Adrenal gland (tissue), 12 donors: ENCODE data around the gene LRP1. TPM values are rescaled to one million over a fixed set of nuclear protein-coding genes. Genes with fewer than 3 reads are reported as not detected.

Source experiments
- DNase-seq, 7 donors: peaks; one replicate each; pipeline ENCODE4 v3.0.0-alpha.2; 2019 to 2020
- H3K27ac ChIP-seq, 5 donors: fragments of 200-600 bp; sonication (generic) in 4 of 5; 1 replicate in 3 of 5; 2 replicates in 2 of 5; pipeline versions ENCODE4 v1.5.1 to v1.8.0; 2016 to 2020; ENCODE audit warnings: mild to moderate bottlenecking in 1 of 5
- H3K27me3 ChIP-seq: fragments of 200-600 bp; 2 replicates; pipeline ENCODE4 v1.8.0; 2021
- H3K36me3 ChIP-seq, 2 donors: fragments of 200-600 bp; replicated peaks in 1 of 2; 1 replicate in 1 of 2; 2 replicates in 1 of 2; pipeline versions ENCODE4 v1.5.1 to v1.8.0; 2018 to 2022
- H3K4me1 ChIP-seq, 2 donors: fragments of 200-600 bp; replicated peaks in 1 of 2; 1 replicate in 1 of 2; 2 replicates in 1 of 2; pipeline versions ENCODE4 v1.5.1 to v1.8.0; 2018 to 2021
- H3K4me3 ChIP-seq, 4 donors: fragments of 200-600 bp; sonication (generic) in 3 of 4; one replicate each; pipeline ENCODE4 v1.5.1; 2016 to 2018
- H3K9me3 ChIP-seq, 3 donors: fragments of 200-600 bp; sonication (generic) in 1 of 3; replicated peaks in 1 of 3; 1 replicate in 2 of 3; 2 replicates in 1 of 3; pipeline versions ENCODE4 v1.5.1 to v1.8.0; 2016 to 2021
- POLR2A ChIP-seq, 2 donors: fragments of 450-650 bp; IDR thresholded peaks; one replicate each; pipeline ENCODE4 v1.6.1; 2017; ENCODE audit warnings: antibody characterized with exemption in 2 of 2, mild to moderate bottlenecking in 2 of 2, moderate library complexity in 1 of 2
- WGBS, 4 donors: extraction: QIAGEN DNeasy Blood & Tissue Kit in 2 of 4; methylation state at CpG; one replicate each; pipeline versions ENCODE4 v1.1.5 to v1.1.7; 2013 to 2017; 5-methylcytosine and 5-hydroxymethylcytosine counted together
- intact Hi-C, 2 donors: fragments of 100-400 bp; cut with DNase I; formaldehyde crosslinking; loops; one replicate each; pipeline versions ENCODE4 v1.14.1 to v1.15.0; 2022 to 2023
- polyA plus RNA-seq, 3 donors: library from polyadenylated mRNA; stranded (reverse); fragments of 200-250 nt in 2 of 3; fragments of 350-450 nt in 1 of 3; fragmentation: Illumina TruSeq in 1 of 3; extraction: RNeasy Lipid Tissue Mini Kit (QIAGEN cat#74804) in 1 of 3; gene quantifications; one replicate each; pipeline ENCODE4 v1.2.3, GENCODE V29; 2013 to 2014
- total RNA-seq, 9 donors: library from RNA; depleted of rRNA in 4 of 9; stranded (reverse); fragments of >200 nt in 4 of 9; fragments of 120-200 nt in 1 of 9; fragmentation: NEBNext Ultra II Directional in 1 of 9; extraction: Animal tissue kit (Norgen Biotek cat#: 25700) in 1 of 9; gene quantifications; one replicate each; pipeline versions ENCODE4 v1.1.0 to v1.2.4, GENCODE V29; 2013 to 2023
- TF ChIP-seq, protein P1 (sequence below), 6 experiments: fragments of 450-650 bp in 4 of 6; fragments of 200-600 bp in 2 of 6; sonication (generic) in 1 of 6; IDR thresholded peaks; 1 replicate in 5 of 6; 2 replicates in 1 of 6; pipeline versions ENCODE4 v1.5.1 to v1.8.0; 2016 to 2021; ENCODE audit warnings: antibody characterized with exemption in 6 of 6, mild to moderate bottlenecking in 2 of 6, moderate library complexity in 1 of 6
- donor health status: healthy with polysubstance abuse.
- donor health status: Bipolar disorder and iron deficiency.
- donor health status: DM: yes; HTN: yes; CAD: no.
- donor health status: DM: no; HTN: no; CAD: no.
- donor health status: DM: no; HTN: no; CAD: no.
- donor health status: DM: yes; HTN: yes; CAD: no.

The LRP1 gene
- total and polyA plus RNA-seq, 12 donors, result 18.4 to 307 (median 138) TPM

- Histone ChIP-seq H3K4me3 (no peak overlapping the region), H3K27me3 (no peaks in the 10 kb centered on the region), H3K27ac (peak overlapping the region in 2 of 5 donors; percentile 57 to 92), H3K9me3 (no peaks in the 10 kb centered on the region), H3K4me1 (peaks cover 0 to 85% of the 10 kb centered on the region in 2 donors), H3K36me3 (peaks cover 0 to 8% of the 10 kb centered on the region in 2 donors)
- DNase-seq, result no peak
- intact Hi-C loops, result loop anchor here in 1 of 2 donors (5.0 kb wide), 1 partner anchor 42 kb away; no protein-coding TSS in a partner anchor
- TF ChIP-seq, protein P1, sequence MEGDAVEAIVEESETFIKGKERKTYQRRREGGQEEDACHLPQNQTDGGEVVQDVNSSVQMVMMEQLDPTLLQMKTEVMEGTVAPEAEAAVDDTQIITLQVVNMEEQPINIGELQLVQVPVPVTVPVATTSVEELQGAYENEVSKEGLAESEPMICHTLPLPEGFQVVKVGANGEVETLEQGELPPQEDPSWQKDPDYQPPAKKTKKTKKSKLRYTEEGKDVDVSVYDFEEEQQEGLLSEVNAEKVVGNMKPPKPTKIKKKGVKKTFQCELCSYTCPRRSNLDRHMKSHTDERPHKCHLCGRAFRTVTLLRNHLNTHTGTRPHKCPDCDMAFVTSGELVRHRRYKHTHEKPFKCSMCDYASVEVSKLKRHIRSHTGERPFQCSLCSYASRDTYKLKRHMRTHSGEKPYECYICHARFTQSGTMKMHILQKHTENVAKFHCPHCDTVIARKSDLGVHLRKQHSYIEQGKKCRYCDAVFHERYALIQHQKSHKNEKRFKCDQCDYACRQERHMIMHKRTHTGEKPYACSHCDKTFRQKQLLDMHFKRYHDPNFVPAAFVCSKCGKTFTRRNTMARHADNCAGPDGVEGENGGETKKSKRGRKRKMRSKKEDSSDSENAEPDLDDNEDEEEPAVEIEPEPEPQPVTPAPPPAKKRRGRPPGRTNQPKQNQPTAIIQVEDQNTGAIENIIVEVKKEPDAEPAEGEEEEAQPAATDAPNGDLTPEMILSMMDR (IDR thresholded peaks at IDR 0.05), result no peak
- TF ChIP-seq POLR2A (IDR thresholded peaks at IDR 0.05), result no peak
- 79 to 87% (median 83%) methylated on average over 8 to 9 of the region's 9 CpGs for WGBS, 4 donors
Measured at GRCh38 chr12:57134949-57135348, 6.7 kb downstream of the LRP1 start.

GRCh38 chr12:57135527-57136326 lies 7.4 kb downstream of the LRP1 start:
- 52 to 64% (median 63%) methylated on average over 12 to 18 of the region's 18 CpGs for WGBS, 4 donors
- peaks cover 0 to 14% of the 10 kb centered on the region in 2 donors for H3K36me3 ChIP-seq
- intact Hi-C loops, result no loop called here
- no peaks in the 10 kb centered on the region for H3K27me3 ChIP-seq
- no peak overlapping the region for H3K4me3 ChIP-seq
- TF ChIP-seq POLR2A (IDR thresholded peaks at IDR 0.05), result no peak
- TF ChIP-seq, protein P1 (IDR thresholded peaks at IDR 0.05), result no peak
- peak overlapping the region in 3 of 5 donors; percentile 26 to 92 (median 57) for H3K27ac ChIP-seq
- H3K9me3 ChIP-seq, result no peaks in the 10 kb centered on the region
- peak in 1 of 7 donors; percentile 47 for DNase-seq
- peaks cover 0 to 84% of the 10 kb centered on the region in 2 donors for H3K4me1 ChIP-seq

- Histone ChIP-seq H3K4me1 (peaks cover 0 to 59% of the 10 kb centered on the region in 2 donors), H3K36me3 (peaks cover 0 to 42% of the 10 kb centered on the region in 2 donors), H3K9me3 (no peaks in the 10 kb centered on the region), H3K27me3 (no peaks in the 10 kb centered on the region), H3K27ac (peak overlapping the region in 2 of 5 donors; percentile 56 to 76), H3K4me3 (no peak overlapping the region)
- peak in 6 of 7 donors; percentile 57 to 74 (median 62) for DNase-seq
- TF ChIP-seq, protein P1 (IDR thresholded peaks at IDR 0.05), result no peak
- no peak for TF ChIP-seq POLR2A (IDR thresholded peaks at IDR 0.05)
- intact Hi-C loops, result no loop called here
- WGBS, 4 donors, result 72 to 79% (median 78%) methylated on average over 12 to 13 of the region's 13 CpGs
Measured at GRCh38 chr12:57138526-57139272, 10.4 kb downstream of the LRP1 start.
